Uterus (tissue), 4 donors: ENCODE measurements around the gene CASR. TPM values are rescaled to one million over a fixed set of nuclear protein-coding genes. Genes with fewer than 3 reads are reported as not detected.

Source experiments
- DNase-seq, 2 donors: peaks; one replicate each; pipeline ENCODE4 v3.0.0-alpha.2; 2019 to 2020
- H3K27ac ChIP-seq, 2 donors: fragments of 200-600 bp; sonication (generic); 1 replicate in 1 of 2; 2 replicates in 1 of 2; pipeline ENCODE4 v1.5.1; 2016 to 2018
- H3K27me3 ChIP-seq, 2 donors: fragments of 200-600 bp; sonication (generic); one replicate each; pipeline ENCODE4 v1.5.1; 2018 to 2019; ENCODE audit warnings: control low read depth in 1 of 2
- H3K36me3 ChIP-seq, 2 donors: fragments of 200-600 bp; sonication (generic); one replicate each; pipeline ENCODE4 v1.5.1; 2019; ENCODE audit warnings: control low read depth in 1 of 2
- H3K4me1 ChIP-seq, 2 donors: fragments of 200-600 bp; sonication (generic); one replicate each; pipeline ENCODE4 v1.5.1; 2018 to 2019; ENCODE audit warnings: control low read depth in 1 of 2
- H3K4me3 ChIP-seq, 2 donors: fragments of 200-600 bp; sonication (generic); 1 replicate in 1 of 2; 2 replicates in 1 of 2; pipeline ENCODE4 v1.5.1; 2018 to 2019; ENCODE audit warnings: mild to moderate bottlenecking in 1 of 2
- H3K9me3 ChIP-seq, 2 donors: fragments of 200-600 bp; sonication (generic); one replicate each; pipeline ENCODE4 v1.5.1; 2019; ENCODE audit warnings: control low read depth in 1 of 2
- CTCF ChIP-seq, 4 experiments: fragments of 200-600 bp in 2 of 4; fragments of 450-650 bp in 2 of 4; sonication (generic) in 2 of 4; IDR thresholded peaks; one replicate each; pipeline ENCODE4 v1.5.1; 2016 to 2019; ENCODE audit warnings: antibody characterized with exemption in 4 of 4, mild to moderate bottlenecking in 2 of 4, moderate library complexity in 1 of 4
- POLR2A ChIP-seq, 2 donors: fragments of 450-650 bp; IDR thresholded peaks; one replicate each; pipeline ENCODE4 v1.6.1; 2016; ENCODE audit warnings: antibody characterized with exemption in 2 of 2, mild to moderate bottlenecking in 1 of 2, moderate library complexity in 1 of 2
- intact Hi-C: fragments of 100-400 bp; cut with DNase I; formaldehyde crosslinking; loops from one replicate; pipeline ENCODE4 v1.15.1; 2023; ENCODE audit warnings: low total_unique reads
- total RNA-seq, 4 donors: library from RNA; depleted of rRNA in 3 of 4; stranded (reverse); fragments of >200 nt in 3 of 4; gene quantifications; one replicate each; pipeline versions ENCODE4 v1.1.0 to v1.2.4, GENCODE V29; 2014 to 2023
- donor health status: DM: yes; HTN: yes; CAD: no.

The CASR gene
- total RNA-seq, 4 donors from 2014 or later: not detected

- H3K36me3 ChIP-seq: no peaks in the 10 kb centered on the region
- no peak overlapping the region for H3K4me3 ChIP-seq
- H3K4me1 ChIP-seq: no peaks in the 10 kb centered on the region
- H3K27ac ChIP-seq: no peak overlapping the region
- H3K27me3 ChIP-seq: no peaks in the 10 kb centered on the region
- no peak for TF ChIP-seq CTCF (IDR thresholded peaks at IDR 0.05)
- no peak for TF ChIP-seq POLR2A (IDR thresholded peaks at IDR 0.05)
- intact Hi-C loops: no loop called here
- no peak for DNase-seq
- no peaks in the 10 kb centered on the region for H3K9me3 ChIP-seq
Observed at GRCh38 chr3:122307094-122307687, 123.7 kb downstream of the CASR start.

- Histone ChIP-seq H3K9me3 (no peaks in the 10 kb centered on the region), H3K27ac (no peak overlapping the region), H3K36me3 (no peaks in the 10 kb centered on the region), H3K4me3 (no peak overlapping the region), H3K4me1 (no peaks in the 10 kb centered on the region), H3K27me3 (no peaks in the 10 kb centered on the region)
- intact Hi-C loops: no loop called here
- TF ChIP-seq POLR2A (IDR thresholded peaks at IDR 0.05) (no peak), CTCF (IDR thresholded peaks at IDR 0.05) (no peak)
- DNase-seq: no peak
Observed at GRCh38 chr3:122307976-122308375, 124.5 kb downstream of the CASR start.

GRCh38 chr3:122310361-122310760, 126.9 kb downstream of the CASR start:
- no peak for TF ChIP-seq CTCF (IDR thresholded peaks at IDR 0.05)
- H3K27me3 ChIP-seq: no peaks in the 10 kb centered on the region
- no peak overlapping the region for H3K4me3 ChIP-seq
- no peak overlapping the region for H3K27ac ChIP-seq
- H3K36me3 ChIP-seq: no peaks in the 10 kb centered on the region
- no peaks in the 10 kb centered on the region for H3K9me3 ChIP-seq
- DNase-seq: no peak
- intact Hi-C loops: no loop called here
- H3K4me1 ChIP-seq: no peaks in the 10 kb centered on the region

- H3K27ac ChIP-seq: no peak overlapping the region
- H3K4me3 ChIP-seq: no peak overlapping the region
- H3K4me1 ChIP-seq: no peaks in the 10 kb centered on the region
- no peaks in the 10 kb centered on the region for H3K36me3 ChIP-seq
- no peak for DNase-seq
- no peak for TF ChIP-seq CTCF (IDR thresholded peaks at IDR 0.05)
- no peak for TF ChIP-seq POLR2A (IDR thresholded peaks at IDR 0.05)
- no peaks in the 10 kb centered on the region for H3K27me3 ChIP-seq
- intact Hi-C loops: no loop called here
- no peaks in the 10 kb centered on the region for H3K9me3 ChIP-seq
Observed at GRCh38 chr3:122312826-122313225, 129.4 kb downstream of the CASR start.

- no peaks in the 10 kb centered on the region for H3K36me3 ChIP-seq
- DNase-seq: no peak
- no peaks in the 10 kb centered on the region for H3K9me3 ChIP-seq
- no peak overlapping the region for H3K27ac ChIP-seq
- TF ChIP-seq POLR2A (IDR thresholded peaks at IDR 0.05) (no peak), CTCF (IDR thresholded peaks at IDR 0.05) (no peak)
- no peak overlapping the region for H3K4me3 ChIP-seq
- intact Hi-C loops: no loop called here
- no peaks in the 10 kb centered on the region for H3K4me1 ChIP-seq
- H3K27me3 ChIP-seq: no peaks in the 10 kb centered on the region
Observed at GRCh38 chr3:122313281-122313680, 129.8 kb downstream of the CASR start.
